Mammary epithelial cell (primary cell): Measurements from ENCODE around the gene MPP3.

Experiments used
- EZH2 ChIP-seq: IDR thresholded peaks from 2 replicates; pipeline ENCODE4 v1.6.1; 2012; ENCODE audit warnings: low read length, inconsistent platforms, borderline replicate concordance
- TF ChIP-seq, protein P1 (sequence below), 2 donors: IDR thresholded peaks in 1 of 2; conservative IDR thresholded peaks in 1 of 2; 2 replicates each; pipeline ENCODE4 v1.5.1; 2011 to 2012; ENCODE audit warnings: inconsistent platforms in 2 of 2, low read length in 2 of 2, mild to moderate bottlenecking in 2 of 2, control low read depth in 1 of 2, low read depth in 1 of 2; ENCODE audit not compliant: insufficient read depth in 1 of 2; ENCODE audit errors: extremely low read depth in 1 of 2

DNA sequence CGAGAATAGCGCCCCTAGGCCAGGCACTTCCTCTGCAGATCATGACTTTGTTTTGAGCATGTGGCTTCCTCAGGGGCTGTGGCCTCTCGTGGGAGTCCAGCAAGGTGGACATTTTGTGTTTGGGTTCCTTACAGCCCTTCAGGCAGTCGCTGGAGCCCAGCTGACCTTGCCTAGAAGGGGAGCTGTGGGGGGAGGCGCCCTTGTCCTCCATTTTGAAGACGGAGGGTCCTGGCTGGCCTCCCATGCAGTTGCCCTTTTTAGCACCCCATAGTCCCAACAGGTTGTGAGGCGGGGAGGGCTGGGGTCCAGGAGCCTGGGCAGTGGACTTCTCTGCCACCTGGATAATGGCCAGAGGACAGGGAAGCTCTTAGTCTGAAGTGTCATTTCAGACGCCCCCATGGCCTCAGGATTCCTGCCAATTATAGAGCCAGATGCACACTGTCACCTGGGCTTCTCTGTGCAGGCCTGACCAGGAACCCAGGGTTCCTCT is 75.7 kb downstream of the MPP3 start:
- TF ChIP-seq, protein P1, sequence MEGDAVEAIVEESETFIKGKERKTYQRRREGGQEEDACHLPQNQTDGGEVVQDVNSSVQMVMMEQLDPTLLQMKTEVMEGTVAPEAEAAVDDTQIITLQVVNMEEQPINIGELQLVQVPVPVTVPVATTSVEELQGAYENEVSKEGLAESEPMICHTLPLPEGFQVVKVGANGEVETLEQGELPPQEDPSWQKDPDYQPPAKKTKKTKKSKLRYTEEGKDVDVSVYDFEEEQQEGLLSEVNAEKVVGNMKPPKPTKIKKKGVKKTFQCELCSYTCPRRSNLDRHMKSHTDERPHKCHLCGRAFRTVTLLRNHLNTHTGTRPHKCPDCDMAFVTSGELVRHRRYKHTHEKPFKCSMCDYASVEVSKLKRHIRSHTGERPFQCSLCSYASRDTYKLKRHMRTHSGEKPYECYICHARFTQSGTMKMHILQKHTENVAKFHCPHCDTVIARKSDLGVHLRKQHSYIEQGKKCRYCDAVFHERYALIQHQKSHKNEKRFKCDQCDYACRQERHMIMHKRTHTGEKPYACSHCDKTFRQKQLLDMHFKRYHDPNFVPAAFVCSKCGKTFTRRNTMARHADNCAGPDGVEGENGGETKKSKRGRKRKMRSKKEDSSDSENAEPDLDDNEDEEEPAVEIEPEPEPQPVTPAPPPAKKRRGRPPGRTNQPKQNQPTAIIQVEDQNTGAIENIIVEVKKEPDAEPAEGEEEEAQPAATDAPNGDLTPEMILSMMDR (conservative IDR thresholded peaks at IDR 0.05 in 1 of 2, IDR thresholded peaks at IDR 0.05 in 1 of 2; ENCODE audit: extremely low read depth in 1 of 2, insufficient read depth in 1 of 2, low read depth in 1 of 2, low read length in 2 of 2): no peak
- TF ChIP-seq EZH2: no peak
